NCI-H524 treated with DMSO at 0.1 percent for 48 hours (cell line): ENCODE data around the gene RUNX3.

Experiments used
- DNase-seq: peaks from one replicate; lab custom pipeline; 2025; lab: John Stamatoyannopoulos, UW

Gene RUNX3

GRCh38 chr1:24881034-24881433 is 49.0 kb downstream of the RUNX3 start:
- no peak for DNase-seq

GRCh38 chr1:24878775-24879742 is 51.0 kb downstream of the RUNX3 start:
- no peak for DNase-seq

- no peak for DNase-seq
These were observed 52.0 kb downstream of the RUNX3 start for GRCh38 chr1:24878045-24878444.

- no peak for DNase-seq
These were observed 54.0 kb downstream of the RUNX3 start for GRCh38 chr1:24875991-24876506.

- DNase-seq = no peak
These were observed 54.8 kb downstream of the RUNX3 start for GRCh38 chr1:24875257-24875656.

- DNase-seq = no peak
These were observed 55.4 kb downstream of the RUNX3 start for GRCh38 chr1:24874611-24875234.

GRCh38 chr1:24874056-24874455 is 56.0 kb downstream of the RUNX3 start:
- DNase-seq = no peak

- DNase-seq = no peak
These were observed 56.9 kb downstream of the RUNX3 start for GRCh38 chr1:24873148-24873547.

GRCh38 chr1:24872061-24872850 is 57.8 kb downstream of the RUNX3 start:
- no peak for DNase-seq

GRCh38 chr1:24871306-24871901 is 58.7 kb downstream of the RUNX3 start:
- DNase-seq = no peak

- no peak for DNase-seq
These were observed 59.4 kb downstream of the RUNX3 start for GRCh38 chr1:24870551-24871195.

- no peak for DNase-seq
These were observed 61.8 kb downstream of the RUNX3 start for GRCh38 chr1:24868016-24868875.

- DNase-seq = no peak
These were observed 62.8 kb downstream of the RUNX3 start for GRCh38 chr1:24867084-24867870.

- DNase-seq = no peak
These were observed 63.6 kb downstream of the RUNX3 start for GRCh38 chr1:24866211-24867083.

GRCh38 chr1:24865587-24865986 is 64.5 kb downstream of the RUNX3 start:
- DNase-seq = no peak

- no peak for DNase-seq
These were observed 64.9 kb downstream of the RUNX3 start for GRCh38 chr1:24865168-24865567.

GRCh38 chr1:24864370-24864777 is 65.7 kb downstream of the RUNX3 start:
- no peak for DNase-seq

- DNase-seq = no peak
These were observed 67.1 kb downstream of the RUNX3 start for GRCh38 chr1:24862775-24863483.
